Endothelial cell of umbilical vein (primary cell): ENCODE data around the gene CERS2.

Source experiments
- CTCF ChIP-seq, 2 donors: IDR thresholded peaks; 1 replicate in 1 of 2; 2 replicates in 1 of 2; pipeline ENCODE4 v1.5.1; 2011; ENCODE audit warnings: low read length in 2 of 2, mild to moderate bottlenecking in 2 of 2, moderate library complexity in 2 of 2, control low read depth in 1 of 2, inconsistent platforms in 1 of 2, low read depth in 1 of 2; ENCODE audit not compliant: insufficient read depth in 1 of 2; ENCODE audit errors: extremely low read depth in 1 of 2
- EZH2 ChIP-seq: IDR thresholded peaks from 2 replicates; pipeline ENCODE4 v1.6.1; 2012; ENCODE audit warnings: borderline replicate concordance, low read depth, mild to moderate bottlenecking, moderate library complexity, low read length, inconsistent platforms; ENCODE audit not compliant: severe bottlenecking
- FOS ChIP-seq: IDR thresholded peaks from 2 replicates; pipeline ENCODE4 v1.6.1; 2011; ENCODE audit warnings: mild to moderate bottlenecking, low read length, moderate library complexity, borderline replicate concordance; ENCODE audit not compliant: insufficient read depth
- GATA2 ChIP-seq: IDR thresholded peaks from 2 replicates; pipeline ENCODE4 v1.7.0; 2011; ENCODE audit warnings: low read depth, mild to moderate bottlenecking, moderate library complexity, mixed read lengths, low read length; ENCODE audit not compliant: insufficient read length, insufficient read depth
- MAX ChIP-seq: IDR thresholded peaks from 2 replicates; pipeline ENCODE4 v1.6.1; 2011; ENCODE audit not compliant: insufficient read depth, insufficient read length
- MYC ChIP-seq: IDR thresholded peaks from one replicate; pipeline ENCODE4 v1.6.1; 2011; ENCODE audit warnings: mild to moderate bottlenecking, low read depth, low read length
- POLR2A ChIP-seq: IDR thresholded peaks from 2 replicates; pipeline ENCODE4 v1.6.1; 2012; ENCODE audit warnings: low read depth, mild to moderate bottlenecking, control low read depth, low read length
- POLR2AphosphoS5 ChIP-seq: IDR thresholded peaks from 2 replicates; pipeline ENCODE4 v1.6.1; 2012; ENCODE audit warnings: low read depth, mild to moderate bottlenecking, control low read depth, low read length, moderate library complexity; ENCODE audit not compliant: insufficient read depth

GRCh38 chr1:150963321-150964163 is 11.1 kb downstream of the CERS2 start:
- no peak for TF ChIP-seq CTCF (IDR thresholded peaks at IDR 0.05; ENCODE audit: extremely low read depth in 1 of 2, insufficient read depth in 1 of 2, low read depth in 1 of 2, low read length in 2 of 2)
- no peak for TF ChIP-seq POLR2A
- TF ChIP-seq EZH2 = no peak
- TF ChIP-seq POLR2AphosphoS5 = no peak
- no peak for TF ChIP-seq MAX
- TF ChIP-seq FOS = no peak
- no peak for TF ChIP-seq GATA2
- TF ChIP-seq MYC = no peak
